ENCODE results near the gene ITPR1.

ITPR1 gene

GRCh38 chr3:4829031-4829394 is 335.9 kb downstream of the ITPR1 start:
- DNase-seq (ENCODE audit: low read depth in 2 of 2), result no peak

GRCh38 chr3:4830586-4830914 is 337.4 kb downstream of the ITPR1 start:
- no peak for DNase-seq (ENCODE audit: low read depth in 2 of 2)

GRCh38 chr3:4831580-4831950 is 338.4 kb downstream of the ITPR1 start:
- DNase-seq (ENCODE audit: low read depth in 2 of 2), result no peak

GRCh38 chr3:4833471-4833870 is 340.3 kb downstream of the ITPR1 start:
- no peak for DNase-seq (ENCODE audit: low read depth in 2 of 2)

GRCh38 chr3:4834403-4834866 is 341.3 kb downstream of the ITPR1 start:
- peak; percentile 39 to 58 for DNase-seq (ENCODE audit: low read depth in 2 of 2)

GRCh38 chr3:4835616-4836043 is 342.5 kb downstream of the ITPR1 start:
- DNase-seq (ENCODE audit: low read depth in 2 of 2), result no peak

GRCh38 chr3:4836516-4836915 is 343.4 kb downstream of the ITPR1 start:
- DNase-seq (ENCODE audit: low read depth in 2 of 2), result no peak

- no peak for DNase-seq (ENCODE audit: low read depth in 2 of 2)
Measured at GRCh38 chr3:4837374-4837930, 344.3 kb downstream of the ITPR1 start.

GRCh38 chr3:4838621-4839022 is 345.5 kb downstream of the ITPR1 start:
- no peak for DNase-seq (ENCODE audit: low read depth in 2 of 2)

- no peak for DNase-seq (ENCODE audit: low read depth in 2 of 2)
Measured at GRCh38 chr3:4839278-4839677, 346.1 kb downstream of the ITPR1 start.

- no peak for DNase-seq (ENCODE audit: low read depth in 2 of 2)
Measured at GRCh38 chr3:4841225-4841624, 348.1 kb downstream of the ITPR1 start.

GRCh38 chr3:4841776-4842440 is 348.8 kb downstream of the ITPR1 start:
- no peak for DNase-seq (ENCODE audit: low read depth in 2 of 2)

GRCh38 chr3:4843619-4844018 is 350.5 kb downstream of the ITPR1 start:
- DNase-seq (ENCODE audit: low read depth in 2 of 2), result no peak

- no peak for DNase-seq (ENCODE audit: low read depth in 2 of 2)
Measured at GRCh38 chr3:4845882-4846281, 352.7 kb downstream of the ITPR1 start.

- no peak for DNase-seq (ENCODE audit: low read depth in 2 of 2)
Measured at GRCh38 chr3:4846543-4846942, 353.4 kb downstream of the ITPR1 start.

GRCh38 chr3:4848176-4848825 is 355.2 kb downstream of the ITPR1 start:
- no peak for DNase-seq (ENCODE audit: low read depth in 2 of 2)

- no peak for DNase-seq (ENCODE audit: low read depth in 2 of 2)
Measured at GRCh38 chr3:4849136-4849535, 356.0 kb downstream of the ITPR1 start.

GRCh38 chr3:4849739-4850138 is 356.6 kb downstream of the ITPR1 start:
- no peak for DNase-seq (ENCODE audit: low read depth in 2 of 2)

GRCh38 chr3:4850211-4850927 is 357.2 kb downstream of the ITPR1 start:
- DNase-seq (ENCODE audit: low read depth in 2 of 2), result no peak

- DNase-seq (ENCODE audit: low read depth in 2 of 2), result no peak
Measured at GRCh38 chr3:4850928-4851265, 357.7 kb downstream of the ITPR1 start.

- DNase-seq (ENCODE audit: low read depth in 2 of 2), result no peak
Measured at GRCh38 chr3:4852780-4853748, 359.9 kb downstream of the ITPR1 start.

GRCh38 chr3:4853749-4854140 is 360.6 kb downstream of the ITPR1 start:
- DNase-seq (ENCODE audit: low read depth in 2 of 2), result no peak
